EH (cell line): ENCODE results near the gene CAB39.

Experiments
- DNase-seq: peaks from one replicate; pipeline ENCODE4 v3.0.0-alpha.2; 2015; ENCODE audit warnings: low read depth

CAB39 gene

DNA sequence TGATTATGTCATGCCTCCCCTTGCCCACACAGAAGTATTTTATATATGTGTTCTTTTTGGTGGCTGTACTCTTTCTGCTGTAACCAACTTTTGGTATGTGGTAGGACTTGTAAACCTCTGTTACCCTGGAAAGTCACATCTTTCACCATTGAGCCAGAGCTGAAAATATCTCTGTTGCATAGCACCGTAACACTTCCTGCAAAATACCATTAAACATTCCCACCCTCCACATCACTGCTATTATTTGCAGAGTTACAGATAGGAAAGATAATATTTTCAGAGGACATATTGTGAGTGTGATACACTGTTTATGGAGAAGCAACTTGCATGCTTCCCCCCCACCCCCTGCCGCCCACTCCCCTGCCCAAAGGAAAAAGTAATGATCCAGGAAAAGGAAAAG lies 44.8 kb downstream of the CAB39 start:
- peak; percentile 92 for DNase-seq

DNA sequence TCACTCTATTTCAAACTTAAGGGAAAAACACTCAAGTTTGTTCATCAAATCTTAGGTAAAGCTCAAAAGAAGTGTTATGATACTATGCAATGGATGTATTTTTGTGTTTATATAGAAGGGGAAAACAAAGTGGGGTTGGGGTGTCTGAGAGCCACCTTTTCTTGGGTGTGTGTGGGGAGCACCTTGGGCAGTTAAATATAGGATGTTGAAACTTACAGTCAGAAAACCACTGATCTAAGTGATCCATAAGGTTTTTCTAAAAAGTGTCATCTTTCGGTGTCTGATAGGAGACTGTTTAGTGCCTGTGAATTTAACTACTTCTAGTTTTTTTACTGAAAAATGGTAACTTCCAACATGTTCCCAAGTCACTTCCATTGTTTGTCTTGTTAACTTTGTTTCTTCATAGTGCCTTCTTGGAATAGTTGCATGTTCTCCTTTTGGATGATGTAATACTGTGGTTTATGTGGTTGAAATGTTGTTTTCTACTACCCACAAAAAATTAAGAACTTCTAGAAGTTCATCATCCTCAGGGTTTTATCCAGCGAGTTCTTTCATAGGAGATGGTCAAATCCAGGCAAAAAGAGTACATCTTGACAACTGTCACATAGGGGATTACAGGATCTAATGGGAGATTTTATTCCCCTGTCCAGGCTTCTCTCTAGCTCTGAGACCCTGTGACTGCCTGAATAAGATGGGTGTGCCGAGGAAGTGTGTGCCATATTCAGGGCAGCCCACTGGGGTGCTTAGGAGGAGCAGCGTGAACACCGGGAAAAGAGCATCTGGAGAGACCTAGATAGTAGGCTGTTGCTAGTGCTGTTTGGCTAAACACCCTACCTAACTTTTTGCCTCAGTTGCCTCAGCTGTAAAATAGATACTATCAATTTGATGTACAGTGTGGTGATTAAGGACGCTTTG lies 46.2 kb downstream of the CAB39 start:
- peak; percentile 93 for DNase-seq

DNA sequence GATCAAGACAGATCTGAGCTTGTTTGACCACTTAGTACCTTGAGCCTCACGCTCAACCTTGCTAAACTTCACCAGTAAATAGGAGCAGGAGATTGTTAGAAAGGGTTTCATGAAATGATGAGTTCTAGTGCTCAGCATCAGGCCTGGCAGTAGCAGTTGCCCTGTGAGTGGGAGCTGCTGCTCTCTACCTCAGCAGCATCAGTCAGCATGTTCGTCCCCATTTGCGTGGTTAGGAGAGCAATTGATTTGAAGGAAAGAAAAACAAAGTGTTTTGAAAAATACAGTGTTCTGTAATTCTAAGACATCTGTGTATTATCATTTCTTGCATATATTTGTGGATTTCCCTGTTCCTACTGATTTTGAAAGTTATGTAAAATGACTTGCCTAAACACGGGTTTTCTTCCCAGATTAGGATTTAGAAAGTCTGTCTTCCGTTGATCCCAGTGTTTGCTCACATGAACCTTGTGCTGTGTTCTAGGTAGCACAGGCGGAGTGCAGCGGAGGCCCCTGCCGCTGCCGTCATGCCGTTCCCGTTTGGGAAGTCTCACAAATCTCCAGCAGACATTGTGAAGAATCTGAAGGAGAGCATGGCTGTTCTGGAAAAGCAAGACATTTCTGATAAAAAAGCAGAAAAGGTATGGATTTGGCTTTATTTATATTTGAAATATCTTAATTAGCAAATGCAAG lies 47.0 kb downstream of the CAB39 start:
- DNase-seq, result no peak

DNA sequence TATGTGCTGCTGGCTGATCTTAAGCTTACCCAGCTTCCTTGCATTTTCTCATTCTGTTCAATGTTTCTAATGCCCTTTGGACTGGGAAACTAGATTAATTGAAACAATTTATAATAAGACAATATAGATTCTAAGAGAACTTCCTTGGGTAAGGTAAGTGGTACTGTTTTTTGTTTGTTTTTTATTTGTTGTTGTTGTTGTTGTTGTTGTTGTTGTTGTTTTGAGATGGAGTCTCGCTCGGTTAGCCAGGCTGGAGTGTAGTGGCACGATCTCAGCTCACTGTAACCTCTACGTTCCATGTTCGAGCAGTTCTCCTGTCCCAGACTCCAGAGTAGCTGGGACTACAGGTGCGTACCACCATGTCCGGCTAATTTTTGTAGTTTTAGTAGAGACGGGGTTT lies 49.1 kb downstream of the CAB39 start:
- DNase-seq, result no peak

DNA sequence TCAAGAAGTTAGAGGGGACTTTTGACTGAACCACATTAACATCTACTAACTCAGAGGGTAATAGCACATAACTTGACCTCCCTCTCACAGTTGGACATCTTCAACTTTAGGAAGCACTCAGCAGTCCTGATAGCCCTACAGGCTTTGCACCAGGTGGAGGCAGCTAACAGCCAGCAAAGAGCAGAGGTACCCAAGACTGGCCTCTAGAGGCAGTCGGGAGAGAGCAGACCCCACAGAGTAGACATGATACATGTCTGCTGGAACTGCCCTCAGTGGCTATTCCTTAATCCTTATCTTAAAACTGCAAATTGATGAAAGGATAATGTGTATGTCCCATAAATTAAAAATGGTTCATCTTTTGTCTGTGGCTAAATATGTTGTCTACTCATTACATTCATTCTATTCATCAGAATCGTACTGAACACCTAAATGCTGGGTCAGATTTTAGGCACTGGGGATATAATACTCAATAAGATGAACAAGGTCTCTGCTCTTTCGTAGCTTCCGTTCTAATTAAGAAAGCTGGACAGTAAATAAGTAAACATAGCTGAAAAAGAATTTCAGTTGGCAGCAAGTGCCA lies 49.8 kb downstream of the CAB39 start:
- DNase-seq, result peak; percentile 55

DNA sequence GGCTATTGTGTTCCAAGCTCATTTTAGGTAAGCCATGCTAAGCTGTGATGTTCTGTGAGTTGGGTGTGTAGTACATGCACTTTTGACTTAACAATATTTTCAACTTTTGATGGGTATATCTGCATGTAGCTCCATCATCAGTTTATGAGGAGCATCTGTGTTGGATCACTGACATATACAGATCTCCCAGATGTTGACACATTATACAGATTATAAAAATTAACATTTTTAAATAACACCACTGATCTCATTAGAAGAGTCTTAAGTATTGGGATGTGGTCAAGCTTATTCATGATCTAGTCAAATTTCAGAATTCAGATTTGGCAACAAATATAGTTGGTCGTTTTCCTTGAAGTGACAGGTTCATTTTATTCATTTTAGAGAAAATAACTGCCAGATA lies 51.7 kb downstream of the CAB39 start:
- no peak for DNase-seq

DNA sequence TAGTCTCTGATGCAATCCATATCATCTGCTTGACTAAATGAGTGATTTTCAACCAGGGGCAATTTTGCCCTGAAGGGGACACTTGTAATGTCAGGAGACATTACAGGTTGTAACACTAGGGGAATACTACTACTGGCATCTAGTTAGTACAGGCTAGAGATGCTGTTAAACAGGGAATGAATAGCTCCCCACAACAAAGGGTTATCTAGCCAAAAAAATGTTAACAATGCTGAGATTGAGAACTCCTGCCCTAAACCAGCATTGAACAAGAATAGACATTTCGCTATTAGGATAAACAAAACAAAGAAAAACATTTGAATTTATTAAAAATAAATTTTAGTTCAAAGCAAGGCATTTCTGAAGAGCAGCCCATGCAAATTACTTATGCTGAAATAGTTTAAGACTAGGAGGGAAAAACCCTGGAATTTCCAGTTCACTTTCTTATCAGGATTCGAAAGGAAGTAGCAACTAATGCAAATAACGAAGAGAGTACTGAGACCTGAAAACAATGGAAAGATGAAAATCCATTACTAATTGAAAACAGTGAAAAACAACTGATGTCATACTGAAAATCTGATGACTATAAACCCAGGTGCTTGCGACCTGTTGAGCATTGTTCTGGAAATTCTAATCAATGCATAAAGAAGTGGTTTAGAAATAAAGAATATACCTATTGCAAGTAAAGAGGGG lies 53.1 kb downstream of the CAB39 start:
- DNase-seq, result peak; percentile 22

DNA sequence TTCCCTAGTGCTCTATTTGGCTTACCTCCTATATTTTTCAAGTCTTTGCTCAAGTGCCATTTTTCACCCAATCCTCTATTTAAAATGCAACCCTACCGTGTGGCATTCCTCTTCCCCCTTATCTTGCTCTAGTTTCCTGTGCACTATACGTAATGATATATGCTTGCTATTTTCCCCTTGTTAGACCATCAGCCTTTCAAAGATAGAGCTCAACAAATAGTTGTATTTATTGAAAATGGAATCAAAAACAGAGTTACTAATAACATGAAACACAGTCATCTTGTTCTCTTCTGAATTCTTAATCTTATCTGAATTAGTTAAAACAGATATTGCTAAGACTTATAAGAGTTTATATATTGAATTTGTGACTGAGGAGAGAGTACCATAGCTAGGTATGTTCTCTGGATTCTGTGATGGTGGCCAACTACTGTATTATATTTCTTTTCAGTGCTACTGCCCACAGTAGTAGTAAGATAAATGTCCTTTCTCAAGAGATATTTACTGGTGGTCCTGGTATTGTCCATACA lies 55.3 kb downstream of the CAB39 start:
- DNase-seq, result no peak

DNA sequence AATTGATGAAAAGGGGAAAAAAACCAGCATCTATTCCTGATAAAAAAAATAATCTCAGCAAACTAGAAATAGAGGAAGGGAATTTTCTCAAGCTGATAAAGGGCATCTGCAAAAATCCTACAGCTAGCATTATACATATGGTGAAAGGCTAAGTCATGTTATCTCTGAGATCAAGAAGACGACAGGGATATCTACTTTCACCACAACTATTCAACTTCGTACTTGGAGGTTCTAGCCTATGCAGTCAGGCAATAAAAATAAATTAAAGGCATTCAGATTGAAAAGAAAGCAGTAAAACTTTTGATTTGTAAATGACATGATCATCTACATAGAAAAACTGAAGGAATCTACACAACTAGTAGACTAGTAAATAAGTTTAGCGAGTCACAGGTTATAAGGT lies 58.2 kb downstream of the CAB39 start:
- peak; percentile 87 for DNase-seq

DNA sequence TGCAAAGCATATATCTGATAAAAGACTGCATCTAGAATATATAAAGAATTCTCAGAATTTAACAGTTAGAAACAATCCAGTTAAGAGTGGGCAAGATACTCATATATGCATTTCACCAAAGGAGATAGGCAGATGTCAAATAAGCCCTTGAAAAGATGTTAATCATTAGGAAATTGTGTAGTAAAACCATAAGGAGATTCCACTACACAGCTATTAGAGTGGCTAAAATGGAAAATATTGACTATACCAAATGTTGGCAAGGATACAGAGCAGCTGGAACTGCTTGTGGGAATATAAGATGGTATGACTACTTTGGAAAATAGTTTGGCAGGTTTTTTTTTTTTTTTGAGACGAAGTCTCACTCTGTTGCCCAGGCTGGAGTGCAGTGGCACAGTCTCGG lies 59.5 kb downstream of the CAB39 start:
- DNase-seq, result no peak

DNA sequence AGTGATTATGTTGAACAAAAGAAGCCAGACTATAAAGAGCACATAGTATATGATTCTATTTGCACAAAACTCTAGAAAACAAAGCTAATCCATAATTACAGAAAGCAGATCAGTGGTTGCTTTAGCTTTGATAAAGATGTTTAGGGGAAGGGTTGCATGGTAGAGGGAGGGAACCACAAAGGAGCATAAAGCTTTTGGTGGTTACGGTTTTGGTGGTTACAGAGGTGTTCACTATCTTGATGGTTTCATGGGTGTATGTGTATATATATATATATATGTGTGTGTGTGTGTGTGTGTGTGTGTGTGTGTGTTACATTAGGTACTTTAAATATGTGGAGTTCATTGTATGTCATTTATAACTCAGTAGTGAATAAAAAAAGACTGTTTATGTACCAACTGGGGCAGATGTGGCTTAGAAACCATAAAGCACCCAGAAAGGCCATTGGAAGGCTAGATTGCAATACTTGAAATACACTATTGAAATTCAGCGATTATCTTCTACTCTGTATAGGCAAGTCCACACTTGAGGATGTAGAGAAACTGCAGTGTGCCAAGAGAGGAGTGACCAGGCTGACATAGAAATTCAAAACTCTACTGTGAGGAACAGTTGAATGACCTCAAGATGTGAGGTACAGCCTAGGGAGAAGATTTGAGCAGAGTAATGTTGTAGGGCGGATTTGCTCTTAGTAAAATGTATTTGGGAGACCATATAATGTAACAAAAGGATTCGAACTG lies 60.6 kb downstream of the CAB39 start:
- DNase-seq, result no peak

DNA sequence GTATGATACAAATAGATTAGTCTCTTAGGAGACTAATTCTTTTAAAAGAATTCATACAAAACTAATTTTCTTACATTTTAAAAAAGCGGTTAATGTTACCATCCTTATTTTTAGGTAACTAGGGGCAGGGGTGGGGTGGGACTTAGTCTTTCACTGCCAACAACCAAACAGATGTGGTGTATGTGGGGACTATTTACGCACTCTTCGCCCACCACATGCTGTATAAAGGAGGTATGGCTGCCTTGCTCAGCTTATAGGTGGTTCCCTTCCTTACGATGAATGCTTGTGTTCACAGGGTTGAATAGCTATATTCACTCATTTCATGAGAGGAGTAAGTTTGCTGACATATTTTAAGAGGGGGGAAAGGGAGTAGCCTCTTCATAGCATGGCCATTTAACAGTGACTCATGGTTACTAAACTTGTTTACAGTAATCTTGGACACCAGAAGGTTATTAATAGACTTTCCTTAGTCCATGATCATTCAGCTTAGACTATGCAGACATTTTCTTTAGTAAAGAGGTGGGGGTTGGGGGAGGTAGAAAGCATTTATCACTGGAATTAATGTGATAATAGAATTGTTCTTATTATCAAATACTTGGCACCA lies 61.8 kb downstream of the CAB39 start:
- peak; percentile 90 for DNase-seq

DNA sequence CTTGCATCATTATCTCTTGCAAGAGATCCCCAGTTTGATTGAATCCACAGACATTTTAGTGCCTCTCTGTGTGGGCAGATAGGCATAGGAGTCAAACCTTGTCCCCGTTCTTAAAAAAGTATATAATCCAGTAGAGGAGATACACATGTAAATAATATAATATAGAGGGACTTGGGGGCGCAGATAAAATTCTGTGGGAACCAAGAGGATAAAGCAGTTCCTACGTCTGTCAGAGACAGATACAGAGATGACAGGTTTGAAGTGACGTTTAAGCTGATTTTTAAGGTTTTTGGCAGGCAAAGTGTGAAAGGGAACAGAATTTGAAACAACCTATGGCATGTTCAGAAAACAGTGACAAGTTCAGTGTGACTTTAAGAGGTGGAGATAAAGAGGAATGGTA lies 63.1 kb downstream of the CAB39 start:
- DNase-seq, result no peak

DNA sequence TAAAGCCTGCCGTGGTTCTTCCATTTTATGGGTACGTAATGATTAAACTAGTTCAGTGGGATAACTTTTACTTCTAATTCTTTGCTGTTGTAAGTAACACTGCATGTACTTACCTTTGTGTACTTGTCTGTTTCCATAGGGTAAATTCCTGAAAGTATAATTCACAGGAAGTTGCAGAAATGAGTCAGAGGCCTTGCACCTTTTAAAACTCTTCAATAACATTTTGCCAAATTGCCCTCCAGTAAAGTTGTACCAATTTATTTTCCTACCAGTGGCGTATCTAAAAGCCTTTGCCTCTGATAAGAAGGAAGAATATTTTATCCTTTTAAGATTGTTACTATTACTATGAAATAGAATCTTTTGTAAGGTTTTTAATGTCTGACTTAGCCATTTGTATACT lies 65.1 kb downstream of the CAB39 start:
- DNase-seq, result peak; percentile 51

DNA sequence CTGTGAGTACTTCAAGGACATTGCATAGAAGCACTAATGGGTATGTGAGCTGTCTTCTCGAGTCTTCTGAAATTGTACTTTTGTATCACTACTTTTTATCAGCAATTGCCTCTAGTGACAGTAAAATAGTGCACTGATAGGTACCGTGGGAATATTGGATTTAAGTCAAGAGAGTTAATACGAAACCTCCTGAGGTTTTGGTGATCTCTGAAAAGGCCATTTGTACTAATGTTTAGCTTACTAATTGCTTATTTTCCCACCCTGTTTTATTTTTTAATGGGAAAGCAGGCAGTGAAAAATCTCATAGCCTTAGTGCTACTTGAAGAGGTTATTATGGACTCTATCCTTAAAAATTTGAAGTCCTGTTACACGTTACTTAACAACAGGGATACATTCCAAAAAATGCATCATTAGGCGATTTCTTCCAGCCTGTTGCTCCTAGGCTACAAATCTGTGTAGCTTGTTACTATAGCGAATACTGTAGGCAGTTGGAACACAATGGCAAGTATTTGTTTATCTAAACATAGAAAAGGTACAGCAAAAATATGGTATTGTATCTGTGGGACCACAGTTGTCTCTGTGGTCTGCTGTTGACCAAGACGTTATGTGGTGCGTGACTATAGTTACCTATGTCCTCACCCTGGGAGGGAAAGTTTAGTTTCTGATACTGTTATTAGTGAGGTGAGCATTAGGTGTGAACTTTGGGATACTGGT lies 65.9 kb downstream of the CAB39 start:
- no peak for DNase-seq

DNA sequence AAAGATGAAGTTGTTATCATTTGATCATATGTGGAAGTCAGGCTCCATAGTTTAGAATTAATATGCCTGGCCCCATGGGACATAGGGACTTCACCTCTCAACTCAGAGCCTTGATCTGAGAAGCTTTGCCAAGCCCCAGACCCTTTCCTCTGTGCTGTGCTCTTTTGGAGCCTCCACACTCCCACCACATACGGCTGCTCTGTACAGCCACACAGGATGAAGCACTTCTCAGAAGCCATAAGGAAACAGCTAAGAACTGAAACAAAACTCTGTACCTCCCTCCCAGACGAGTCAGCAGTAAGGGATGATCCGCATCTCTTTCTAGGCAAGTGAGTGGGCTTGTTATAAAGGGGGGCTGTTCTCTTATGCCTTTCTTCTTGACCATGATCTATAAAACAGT lies 66.5 kb downstream of the CAB39 start:
- DNase-seq, result no peak

DNA sequence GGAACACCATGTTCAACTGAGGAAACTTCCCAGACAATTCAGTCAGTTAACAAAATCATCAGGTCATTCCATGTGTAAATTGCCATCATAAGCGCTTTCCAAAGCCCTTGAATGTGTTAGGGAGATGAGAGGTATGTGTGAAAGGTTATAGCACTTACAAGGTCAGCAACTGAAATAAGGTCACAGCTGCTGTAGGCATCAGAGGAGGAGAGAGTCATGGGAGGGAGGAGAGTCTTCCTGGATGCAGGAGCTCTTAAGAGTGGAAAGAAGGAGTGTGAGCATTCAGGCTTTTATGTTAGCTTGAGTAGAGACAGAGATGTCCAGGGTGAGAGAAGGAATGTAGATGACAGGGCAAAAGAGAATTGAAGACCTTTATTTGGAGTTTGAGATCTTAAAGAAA lies 67.0 kb downstream of the CAB39 start:
- no peak for DNase-seq

DNA sequence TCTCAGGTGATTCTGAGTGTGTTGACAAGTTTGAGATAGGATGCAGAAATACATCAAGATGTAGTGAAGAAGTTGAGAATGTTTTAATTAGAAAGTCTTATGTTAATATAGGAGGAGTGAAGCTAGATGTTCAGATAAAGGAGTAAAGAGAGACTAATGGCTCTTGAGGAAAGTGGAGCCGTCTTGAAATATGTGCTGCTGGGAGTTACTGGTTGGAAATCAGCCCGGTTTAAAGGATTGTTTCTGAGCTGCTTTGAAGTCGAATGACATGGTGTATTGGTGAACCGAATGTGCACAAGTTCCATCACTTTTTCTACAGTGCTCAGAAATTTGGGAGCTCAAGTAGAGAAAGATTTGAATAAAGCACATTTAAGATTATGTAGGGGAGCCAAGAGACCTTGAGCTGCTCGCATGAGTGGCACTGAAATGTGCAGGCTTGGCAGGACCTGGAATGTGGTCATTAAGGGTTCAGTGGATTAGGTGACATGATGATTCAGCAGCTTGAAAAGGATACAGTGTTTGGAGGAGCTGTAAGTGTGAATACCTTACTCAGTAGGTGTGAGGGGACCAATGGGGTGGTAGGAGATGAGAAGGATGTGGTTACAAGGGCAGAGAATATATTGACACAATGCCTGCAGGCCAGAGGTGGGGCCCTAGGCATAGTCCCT lies 68.6 kb downstream of the CAB39 start:
- DNase-seq, result peak; percentile 34

DNA sequence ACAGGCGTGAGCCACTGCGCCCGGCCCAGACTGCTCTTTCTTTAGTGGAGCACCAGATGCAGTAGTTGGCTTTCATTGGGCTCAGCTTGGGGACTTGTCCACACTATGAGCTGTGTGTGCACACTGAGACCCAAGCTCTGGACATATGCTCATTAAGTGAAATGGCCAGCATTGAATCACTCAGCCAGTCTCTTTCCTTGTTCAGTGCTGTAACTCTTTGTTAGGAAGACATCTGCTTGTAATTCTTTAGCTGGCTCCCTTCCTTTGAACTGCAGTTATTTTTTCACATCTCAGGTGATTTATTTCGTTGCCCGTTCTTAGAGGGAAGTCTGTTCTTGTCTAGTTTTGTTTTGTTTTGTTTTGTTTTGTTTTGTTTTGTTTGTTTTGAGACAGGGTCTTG lies 70.5 kb downstream of the CAB39 start:
- DNase-seq, result no peak

DNA sequence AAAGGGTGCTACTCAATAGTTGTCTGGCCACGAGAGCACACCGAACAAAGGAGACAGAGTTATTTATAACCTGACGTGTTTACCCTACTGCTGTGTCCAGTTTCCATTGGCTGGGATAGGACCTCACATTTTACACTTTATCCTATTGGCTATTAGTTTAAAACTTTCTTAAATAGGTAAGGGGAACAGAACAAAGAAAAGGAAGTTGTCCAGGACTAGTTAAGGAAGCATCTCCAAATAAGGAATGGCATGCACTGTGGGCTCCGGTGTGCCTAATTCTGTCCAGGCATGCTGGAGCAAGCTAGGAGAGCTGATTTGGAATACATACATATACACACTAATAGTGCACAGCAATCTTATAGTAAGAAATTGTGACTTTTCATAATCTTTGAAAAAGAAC lies 72.2 kb downstream of the CAB39 start:
- DNase-seq, result peak; percentile 58
